HepG2 (cell line): ENCODE results near the gene DLG4. TPM values are rescaled to one million over a fixed set of nuclear protein-coding genes. Genes with fewer than 3 reads are reported as not detected.
A peak's percentile ranks its signal among the peaks of the same experiment; 100 is the strongest.

Experiments used
- CCAR2 ChIP-seq: fragments of 200-400 bp; formaldehyde crosslinking; optimal IDR thresholded peaks from 2 replicates; pipeline ENCODE3; 2018; ENCODE audit warnings: low read depth, mild to moderate bottlenecking, low read length, moderate library complexity
- CSRNP2 ChIP-seq: sonication (generic); formaldehyde crosslinking; conservative IDR thresholded peaks from 2 replicates; pipeline ENCODE4 v1.8.0; 2022; ENCODE audit warnings: low read depth, missing genetic modification reagents
- ETV6 ChIP-seq: sonication (generic); formaldehyde crosslinking; conservative IDR thresholded peaks from 2 replicates; pipeline ENCODE4 v1.4.0; 2020; ENCODE audit warnings: missing genetic modification reagents
- STAT5B ChIP-seq: sonication (generic); formaldehyde crosslinking; IDR thresholded peaks from 2 replicates; pipeline ENCODE4 v1.4.0; 2020; ENCODE audit warnings: missing genetic modification reagents
- ZBTB44 ChIP-seq: sonication (generic); formaldehyde crosslinking; IDR thresholded peaks from 2 replicates; pipeline ENCODE4 v1.4.0; 2020; ENCODE audit warnings: missing genetic modification reagents
- ZFP91 ChIP-seq: sonication (generic); formaldehyde crosslinking; IDR thresholded peaks from 2 replicates; pipeline ENCODE4 v1.9.0; 2022; ENCODE audit warnings: missing genetic modification reagents, mild to moderate bottlenecking, borderline replicate concordance
- polyA plus RNA-seq, 8 experiments: library from polyadenylated mRNA; depleted of rRNA in 3 of 8; stranded (reverse) in 7 of 8; unstranded in 1 of 8; fragments of >200 nt; fragmentation: Illumina TruSeq in 4 of 8; extraction: Trizol in 4 of 8; gene quantifications; 2 replicates each; pipeline versions ENCODE4 v1.2.1 to v1.2.3, GENCODE V29; 2011 to 2016; ENCODE audit warnings: low read depth in 4 of 8, missing spikeins in 1 of 8, mixed read lengths in 1 of 8; ENCODE audit not compliant: insufficient read depth in 1 of 8
- total RNA-seq, 5 experiments: library from RNA; depleted of rRNA; stranded (reverse); fragments of >200 nt; fragmentation: Illumina TruSeq; extraction: Trizol; gene quantifications; 2 replicates each; pipeline ENCODE4 v1.2.3, GENCODE V29; 2016; ENCODE audit warnings: low read depth in 1 of 5

DLG4 gene
- total and polyA plus RNA-seq, 2 of the 13 experiments (the other 11 are each of a cell fraction or from before 2014, with no cell fraction given) = 0.71 to 4.3 TPM

- TF ChIP-seq CCAR2 = no peak
- TF ChIP-seq CSRNP2 = no peak
- TF ChIP-seq ZBTB44 (CRISPR knock-in tag) = peak; percentile 40; the same call in 1 of the 2 replicates
- peak; percentile 16; the same call in 1 of the 2 replicates for TF ChIP-seq ETV6 (CRISPR knock-in tag)
- TF ChIP-seq ZFP91 = peak; percentile 97; the same call in 1 of the 2 replicates
- TF ChIP-seq STAT5B = no peak
These were observed 32.8 kb upstream of the DLG4 start, which contains the start of gene ELP5 (continued) for GRCh38 chr17:7252176-7253043.
